Measurements from ENCODE around the gene TMEM132C. TPM values are rescaled to one million over a fixed set of nuclear protein-coding genes. Genes with fewer than 3 reads are reported as not detected.

The TMEM132C gene
- total RNA-seq, 1 experiment from 2014 or later = not detected

GRCh38 chr12:128298091-128298748 lies 31.2 kb downstream of the TMEM132C start:
- TF ChIP-seq EZH2phosphoT487 (IDR thresholded peaks at IDR 0.05; ENCODE audit: borderline replicate concordance, low read length) = no peak
- TF ChIP-seq, protein P1, sequence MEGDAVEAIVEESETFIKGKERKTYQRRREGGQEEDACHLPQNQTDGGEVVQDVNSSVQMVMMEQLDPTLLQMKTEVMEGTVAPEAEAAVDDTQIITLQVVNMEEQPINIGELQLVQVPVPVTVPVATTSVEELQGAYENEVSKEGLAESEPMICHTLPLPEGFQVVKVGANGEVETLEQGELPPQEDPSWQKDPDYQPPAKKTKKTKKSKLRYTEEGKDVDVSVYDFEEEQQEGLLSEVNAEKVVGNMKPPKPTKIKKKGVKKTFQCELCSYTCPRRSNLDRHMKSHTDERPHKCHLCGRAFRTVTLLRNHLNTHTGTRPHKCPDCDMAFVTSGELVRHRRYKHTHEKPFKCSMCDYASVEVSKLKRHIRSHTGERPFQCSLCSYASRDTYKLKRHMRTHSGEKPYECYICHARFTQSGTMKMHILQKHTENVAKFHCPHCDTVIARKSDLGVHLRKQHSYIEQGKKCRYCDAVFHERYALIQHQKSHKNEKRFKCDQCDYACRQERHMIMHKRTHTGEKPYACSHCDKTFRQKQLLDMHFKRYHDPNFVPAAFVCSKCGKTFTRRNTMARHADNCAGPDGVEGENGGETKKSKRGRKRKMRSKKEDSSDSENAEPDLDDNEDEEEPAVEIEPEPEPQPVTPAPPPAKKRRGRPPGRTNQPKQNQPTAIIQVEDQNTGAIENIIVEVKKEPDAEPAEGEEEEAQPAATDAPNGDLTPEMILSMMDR (conservative IDR thresholded peaks at IDR 0.05; ENCODE audit: low read depth, low read length) = no peak
- TF ChIP-seq EZH2 (IDR thresholded peaks at IDR 0.05; ENCODE audit: low read length, unreplicated experiment) = no peak
- no peaks in the 10 kb centered on the region for H3K4me1 ChIP-seq (ENCODE audit: insufficient read depth, low read length)
- no peaks in the 10 kb centered on the region for H3F3A ChIP-seq (ENCODE audit: low read length, unreplicated experiment)
- ChIA-PET CTCF (no interaction called here), POLR2A (ENCODE audit: unreplicated experiment) (no interaction called here)
- ATAC-seq = no peak
- intact Hi-C loops (cut with micrococcal nuclease) = no loop called here
- H3K4me2 ChIP-seq (ENCODE audit: low read length) = no peak overlapping the region
- BruUV-seq (replicated peaks) = no TSS peak
- no peaks in the 10 kb centered on the region for H3K79me2 ChIP-seq (ENCODE audit: low read length)
- peaks cover 9% of the 10 kb centered on the region; the same call in 1 of the 2 replicates for H3K27me3 ChIP-seq (ENCODE audit: low read length)
- no peak overlapping the region for H3K9ac ChIP-seq (ENCODE audit: low read length)
- H3K9me2 ChIP-seq (replicated peaks; ENCODE audit: low read length) = no peaks in the 10 kb centered on the region
- no peak overlapping the region for H3K27ac ChIP-seq (ENCODE audit: low read length)
- no peaks in the 10 kb centered on the region for H4K20me1 ChIP-seq (ENCODE audit: low read length)
- no peaks in the 10 kb centered on the region for H3K9me3 ChIP-seq (ENCODE audit: low read length)
- no peaks in the 10 kb centered on the region for H3K36me3 ChIP-seq (ENCODE audit: low read depth, low read length)
- DNase-seq = no peak
- H2AFZ ChIP-seq (ENCODE audit: low read length) = no peak overlapping the region
- H3K4me3 ChIP-seq (ENCODE audit: low read length) = no peak overlapping the region

DNA sequence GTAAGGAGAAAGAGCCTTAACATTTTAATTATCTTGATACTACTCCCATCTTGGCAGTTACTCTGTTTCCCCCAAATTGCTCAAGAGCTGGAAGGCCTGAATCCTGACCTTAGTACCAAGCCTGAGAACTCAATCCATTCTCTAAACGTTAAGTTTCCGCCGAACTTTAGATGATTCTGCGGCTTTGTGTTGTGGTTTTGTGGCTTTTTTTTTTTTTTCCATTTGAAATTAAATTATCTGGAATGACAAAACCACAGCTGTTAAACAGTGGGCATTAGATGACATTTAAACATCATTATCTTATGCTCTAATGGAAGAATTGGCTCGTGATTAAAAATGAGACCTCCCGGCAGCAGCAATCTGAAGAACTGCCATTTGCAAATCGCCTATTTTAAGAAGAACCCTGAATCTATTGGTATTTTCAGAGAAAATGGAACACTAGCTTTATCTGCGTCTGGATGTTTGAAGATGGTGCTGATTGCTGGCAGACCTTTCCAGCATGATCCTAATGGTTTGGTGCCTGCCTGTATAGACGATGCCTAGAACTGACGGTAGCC lies 38.4 kb downstream of the TMEM132C start:
- Histone ChIP-seq H3K36me3 (ENCODE audit: low read depth, low read length) (no peaks in the 10 kb centered on the region), H3F3A (ENCODE audit: low read length, unreplicated experiment) (no peaks in the 10 kb centered on the region), H3K4me1 (ENCODE audit: insufficient read depth, low read length) (no peaks in the 10 kb centered on the region), H3K4me3 (ENCODE audit: low read length) (no peak overlapping the region), H3K9ac (ENCODE audit: low read length) (no peak overlapping the region), H3K4me2 (ENCODE audit: low read length) (no peak overlapping the region), H3K9me3 (ENCODE audit: low read length) (0 out of 2 replicates have a peak, but pooled peaks cover 5% of the 10 kb centered on the region), H3K9me2 (replicated peaks; ENCODE audit: low read length) (no peaks in the 10 kb centered on the region), H3K27me3 (ENCODE audit: low read length) (peaks cover 17% of the 10 kb centered on the region), H3K79me2 (ENCODE audit: low read length) (no peaks in the 10 kb centered on the region), H2AFZ (ENCODE audit: low read length) (no peak overlapping the region), H3K27ac (ENCODE audit: low read length) (no peak overlapping the region), H4K20me1 (ENCODE audit: low read length) (no peaks in the 10 kb centered on the region)
- TF ChIP-seq, protein P1 (conservative IDR thresholded peaks at IDR 0.05; ENCODE audit: low read depth, low read length) = no peak
- TF ChIP-seq EZH2 (IDR thresholded peaks at IDR 0.05; ENCODE audit: low read length, unreplicated experiment) (no peak), EZH2phosphoT487 (IDR thresholded peaks at IDR 0.05; ENCODE audit: borderline replicate concordance, low read length) (no peak)
- BruUV-seq (replicated peaks) = no TSS peak
- ChIA-PET POLR2A (ENCODE audit: unreplicated experiment) (no interaction called here), CTCF (no interaction called here)
- intact Hi-C loops (cut with micrococcal nuclease) = no loop called here
- no peak for ATAC-seq
- no peak for DNase-seq

- no peaks in the 10 kb centered on the region for H3K79me2 ChIP-seq (ENCODE audit: low read length)
- H3K27ac ChIP-seq (ENCODE audit: low read length) = no peak overlapping the region
- H3K4me3 ChIP-seq (ENCODE audit: low read length) = no peak overlapping the region
- no peak overlapping the region for H2AFZ ChIP-seq (ENCODE audit: low read length)
- no peaks in the 10 kb centered on the region for H3K9me2 ChIP-seq (replicated peaks; ENCODE audit: low read length)
- intact Hi-C loops (cut with micrococcal nuclease) = no loop called here
- ATAC-seq (no peak), DNase-seq (no peak)
- H3K4me1 ChIP-seq (ENCODE audit: insufficient read depth, low read length) = no peaks in the 10 kb centered on the region
- peaks cover 21% of the 10 kb centered on the region for H3K27me3 ChIP-seq (ENCODE audit: low read length)
- TF ChIP-seq EZH2 (IDR thresholded peaks at IDR 0.05; ENCODE audit: low read length, unreplicated experiment) = no peak
- TF ChIP-seq EZH2phosphoT487 (IDR thresholded peaks at IDR 0.05; ENCODE audit: borderline replicate concordance, low read length) = no peak
- TF ChIP-seq, protein P1 (conservative IDR thresholded peaks at IDR 0.05; ENCODE audit: low read depth, low read length) = no peak
- H3F3A ChIP-seq (ENCODE audit: low read length, unreplicated experiment) = no peaks in the 10 kb centered on the region
- H3K4me2 ChIP-seq (ENCODE audit: low read length) = no peak overlapping the region
- no peaks in the 10 kb centered on the region for H4K20me1 ChIP-seq (ENCODE audit: low read length)
- BruUV-seq (replicated peaks) = no TSS peak
- 0 out of 2 replicates have a peak, but pooled peaks cover 5% of the 10 kb centered on the region for H3K9me3 ChIP-seq (ENCODE audit: low read length)
- CTCF ChIA-PET = no interaction called here
- POLR2A ChIA-PET (ENCODE audit: unreplicated experiment) = no interaction called here
- H3K9ac ChIP-seq (ENCODE audit: low read length) = no peak overlapping the region
- no peaks in the 10 kb centered on the region for H3K36me3 ChIP-seq (ENCODE audit: low read depth, low read length)
These were observed 40.8 kb downstream of the TMEM132C start for GRCh38 chr12:128307791-128308190.
